Neural cell (in vitro differentiated cells): ENCODE data around the gene SDF4. TPM values are rescaled to one million over a fixed set of nuclear protein-coding genes. Genes with fewer than 3 reads are reported as not detected.

Source experiments
- H2AFZ ChIP-seq: fragments of 200-600, 300-800 bp; sonication (generic), shearing (Covaris generic); 2 replicates; pipeline ENCODE4 v1.6.0; 2014; ENCODE audit warnings: low read depth, mild to moderate bottlenecking, antibody characterized with exemption, low read length, moderate library complexity
- H3F3A ChIP-seq: fragments of 200-600 bp; shearing (Covaris generic); 2 replicates; pipeline ENCODE4 v1.6.1; 2016; ENCODE audit warnings: mild to moderate bottlenecking, moderate library complexity, mixed read lengths, antibody characterized with exemption, low read length; ENCODE audit not compliant: insufficient read depth, poor library complexity, severe bottlenecking
- H3K27ac ChIP-seq: fragments of 200-600, 300-800 bp; sonication (generic), shearing (Covaris generic); 2 replicates; pipeline ENCODE4 v1.5.1; 2014; ENCODE audit warnings: mild to moderate bottlenecking, low read length, moderate library complexity
- H3K27me3 ChIP-seq: fragments of 300-800, 200-600 bp; sonication (generic), shearing (Covaris generic); 2 replicates; pipeline ENCODE4 v1.6.0; 2014; ENCODE audit warnings: mild to moderate bottlenecking, low read depth, low read length, moderate library complexity; ENCODE audit not compliant: insufficient read depth
- H3K36me3 ChIP-seq: fragments of 300-800, 200-600 bp; sonication (generic), shearing (Covaris generic); 2 replicates; pipeline ENCODE4 v1.5.1; 2014; ENCODE audit warnings: mild to moderate bottlenecking, antibody characterized with exemption, low read length, moderate library complexity; ENCODE audit not compliant: insufficient read depth
- H3K4me2 ChIP-seq: fragments of 300-800, 200-600 bp; sonication (generic), shearing (Covaris generic); 2 replicates; pipeline ENCODE4 v1.6.0; 2014; ENCODE audit warnings: mild to moderate bottlenecking, low read length
- H3K4me3 ChIP-seq: fragments of 300-800, 200-600 bp; sonication (generic), shearing (Covaris generic); 2 replicates; pipeline ENCODE4 v1.5.1; 2014; ENCODE audit warnings: mild to moderate bottlenecking, low read length, moderate library complexity
- H3K79me2 ChIP-seq: fragments of 200-600 bp; shearing (Covaris generic); replicated peaks from 2 replicates; pipeline ENCODE4 v1.6.0; 2014; ENCODE audit warnings: mild to moderate bottlenecking, low read length, moderate library complexity; ENCODE audit not compliant: insufficient read depth
- H3K9ac ChIP-seq: fragments of 300-800, 200-600 bp; sonication (generic), shearing (Covaris generic); 2 replicates; pipeline ENCODE4 v1.6.1; 2016; ENCODE audit warnings: mild to moderate bottlenecking, low read length, mixed read lengths
- H3K9me2 ChIP-seq: fragments of 200-600 bp; shearing (Covaris generic); 2 replicates; pipeline ENCODE4 v1.6.1; 2016; ENCODE audit warnings: mild to moderate bottlenecking, low read length, mixed read lengths; ENCODE audit not compliant: insufficient read depth
- H3K9me3 ChIP-seq: fragments of 200-600, 300-800 bp; sonication (generic), shearing (Covaris generic); 2 replicates; pipeline ENCODE4 v1.6.1; 2016; ENCODE audit warnings: mild to moderate bottlenecking, mixed run types, low read length, moderate library complexity, mixed read lengths
- H4K20me1 ChIP-seq: fragments of 200-600 bp; shearing (Covaris generic); 2 replicates; pipeline ENCODE4 v1.6.1; 2016; ENCODE audit warnings: mild to moderate bottlenecking, mixed run types; ENCODE audit not compliant: insufficient read depth
- EP300 ChIP-seq: fragments of 450-650 bp; conservative IDR thresholded peaks from 2 replicates; pipeline ENCODE4 v1.6.1; 2014; ENCODE audit warnings: antibody characterized with exemption, mild to moderate bottlenecking, moderate library complexity; ENCODE audit not compliant: poor library complexity, severe bottlenecking
- EZH2 ChIP-seq: fragments of 200-600, 300-800 bp; shearing (Covaris generic), sonication (generic); IDR thresholded peaks from 2 replicates; pipeline ENCODE4 v1.6.1; 2014; ENCODE audit warnings: antibody characterized with exemption, low read length, borderline replicate concordance, mild to moderate bottlenecking; ENCODE audit not compliant: insufficient read depth, poor library complexity, severe bottlenecking
- MXI1 ChIP-seq: fragments of 450-650 bp; conservative IDR thresholded peaks from 2 replicates; pipeline ENCODE4 v1.6.1; 2014; ENCODE audit warnings: antibody characterized with exemption, mild to moderate bottlenecking; ENCODE audit not compliant: poor library complexity, severe bottlenecking
- POLR2AphosphoS5 ChIP-seq: IDR thresholded peaks from 2 replicates; pipeline ENCODE4 v1.6.1; 2012
- RAD21 ChIP-seq: fragments of 450-650 bp; conservative IDR thresholded peaks from 2 replicates; pipeline ENCODE4 v1.6.1; 2014; ENCODE audit warnings: antibody characterized with exemption, mild to moderate bottlenecking, moderate library complexity
- SMC3 ChIP-seq: fragments of 450-650 bp; conservative IDR thresholded peaks from 2 replicates; pipeline ENCODE4 v1.6.1; 2014; ENCODE audit warnings: antibody characterized with exemption, mild to moderate bottlenecking, moderate library complexity; ENCODE audit not compliant: poor library complexity
- TAF1 ChIP-seq: IDR thresholded peaks from 2 replicates; pipeline ENCODE4 v1.6.1; 2012; ENCODE audit warnings: low read depth
- polyA plus RNA-seq: library from polyadenylated mRNA; depleted of rRNA; stranded (reverse); fragments of >200 nt; gene quantifications from 2 replicates; pipeline ENCODE4 v1.2.3, GENCODE V29; 2014
- TF ChIP-seq, protein P1 (sequence below): fragments of 450-650 bp; IDR thresholded peaks from 2 replicates; pipeline ENCODE4 v1.5.1; 2014; ENCODE audit warnings: antibody characterized with exemption, mild to moderate bottlenecking, moderate library complexity; ENCODE audit not compliant: poor library complexity, severe bottlenecking
- TF ChIP-seq, protein P2 (sequence below): IDR thresholded peaks from 2 replicates; pipeline ENCODE4 v1.6.1; 2012; ENCODE audit warnings: borderline replicate concordance

SDF4 gene
- polyA plus RNA-seq, 1 donor from 2014 or later: 91.2 TPM

DNA sequence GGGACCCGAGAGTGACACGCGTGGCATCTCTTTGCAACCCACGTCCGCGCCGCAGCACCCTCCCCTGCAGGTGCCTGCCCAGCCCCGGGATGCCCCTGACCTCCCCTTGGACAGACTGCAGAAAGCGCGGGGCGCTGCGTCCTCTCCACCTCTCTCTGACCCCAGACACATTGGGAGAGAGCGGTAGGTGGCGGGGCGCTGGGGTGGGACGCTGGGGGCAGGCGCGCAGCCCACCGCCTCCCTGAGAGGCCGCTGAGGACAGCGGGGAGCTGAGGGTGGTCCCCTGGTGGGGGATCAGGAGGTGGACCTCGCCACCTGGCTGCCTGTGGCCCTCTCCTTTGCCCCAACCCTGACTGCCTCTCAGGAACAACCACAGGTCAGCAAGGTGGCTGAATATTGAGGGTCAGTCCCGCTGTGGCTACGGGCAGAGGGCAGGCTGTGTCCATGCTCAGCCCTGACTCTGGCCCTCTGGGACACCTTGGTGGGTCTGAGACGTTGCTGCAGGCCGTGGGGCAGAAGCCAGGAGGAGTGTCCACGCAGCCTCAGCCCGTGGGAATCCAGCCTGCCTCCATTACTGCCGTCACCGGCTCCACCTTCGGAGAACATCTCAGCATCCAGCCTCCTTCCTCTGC, 42.6 kb upstream of the SDF4 start:
- no peak for TF ChIP-seq MXI1
- TF ChIP-seq EP300: no peak
- no peak for TF ChIP-seq SMC3
- no peak for TF ChIP-seq RAD21
- TF ChIP-seq, protein P1, sequence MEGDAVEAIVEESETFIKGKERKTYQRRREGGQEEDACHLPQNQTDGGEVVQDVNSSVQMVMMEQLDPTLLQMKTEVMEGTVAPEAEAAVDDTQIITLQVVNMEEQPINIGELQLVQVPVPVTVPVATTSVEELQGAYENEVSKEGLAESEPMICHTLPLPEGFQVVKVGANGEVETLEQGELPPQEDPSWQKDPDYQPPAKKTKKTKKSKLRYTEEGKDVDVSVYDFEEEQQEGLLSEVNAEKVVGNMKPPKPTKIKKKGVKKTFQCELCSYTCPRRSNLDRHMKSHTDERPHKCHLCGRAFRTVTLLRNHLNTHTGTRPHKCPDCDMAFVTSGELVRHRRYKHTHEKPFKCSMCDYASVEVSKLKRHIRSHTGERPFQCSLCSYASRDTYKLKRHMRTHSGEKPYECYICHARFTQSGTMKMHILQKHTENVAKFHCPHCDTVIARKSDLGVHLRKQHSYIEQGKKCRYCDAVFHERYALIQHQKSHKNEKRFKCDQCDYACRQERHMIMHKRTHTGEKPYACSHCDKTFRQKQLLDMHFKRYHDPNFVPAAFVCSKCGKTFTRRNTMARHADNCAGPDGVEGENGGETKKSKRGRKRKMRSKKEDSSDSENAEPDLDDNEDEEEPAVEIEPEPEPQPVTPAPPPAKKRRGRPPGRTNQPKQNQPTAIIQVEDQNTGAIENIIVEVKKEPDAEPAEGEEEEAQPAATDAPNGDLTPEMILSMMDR: no peak
- TF ChIP-seq EZH2: no peak
- no peak for TF ChIP-seq POLR2AphosphoS5
- TF ChIP-seq, protein P2, sequence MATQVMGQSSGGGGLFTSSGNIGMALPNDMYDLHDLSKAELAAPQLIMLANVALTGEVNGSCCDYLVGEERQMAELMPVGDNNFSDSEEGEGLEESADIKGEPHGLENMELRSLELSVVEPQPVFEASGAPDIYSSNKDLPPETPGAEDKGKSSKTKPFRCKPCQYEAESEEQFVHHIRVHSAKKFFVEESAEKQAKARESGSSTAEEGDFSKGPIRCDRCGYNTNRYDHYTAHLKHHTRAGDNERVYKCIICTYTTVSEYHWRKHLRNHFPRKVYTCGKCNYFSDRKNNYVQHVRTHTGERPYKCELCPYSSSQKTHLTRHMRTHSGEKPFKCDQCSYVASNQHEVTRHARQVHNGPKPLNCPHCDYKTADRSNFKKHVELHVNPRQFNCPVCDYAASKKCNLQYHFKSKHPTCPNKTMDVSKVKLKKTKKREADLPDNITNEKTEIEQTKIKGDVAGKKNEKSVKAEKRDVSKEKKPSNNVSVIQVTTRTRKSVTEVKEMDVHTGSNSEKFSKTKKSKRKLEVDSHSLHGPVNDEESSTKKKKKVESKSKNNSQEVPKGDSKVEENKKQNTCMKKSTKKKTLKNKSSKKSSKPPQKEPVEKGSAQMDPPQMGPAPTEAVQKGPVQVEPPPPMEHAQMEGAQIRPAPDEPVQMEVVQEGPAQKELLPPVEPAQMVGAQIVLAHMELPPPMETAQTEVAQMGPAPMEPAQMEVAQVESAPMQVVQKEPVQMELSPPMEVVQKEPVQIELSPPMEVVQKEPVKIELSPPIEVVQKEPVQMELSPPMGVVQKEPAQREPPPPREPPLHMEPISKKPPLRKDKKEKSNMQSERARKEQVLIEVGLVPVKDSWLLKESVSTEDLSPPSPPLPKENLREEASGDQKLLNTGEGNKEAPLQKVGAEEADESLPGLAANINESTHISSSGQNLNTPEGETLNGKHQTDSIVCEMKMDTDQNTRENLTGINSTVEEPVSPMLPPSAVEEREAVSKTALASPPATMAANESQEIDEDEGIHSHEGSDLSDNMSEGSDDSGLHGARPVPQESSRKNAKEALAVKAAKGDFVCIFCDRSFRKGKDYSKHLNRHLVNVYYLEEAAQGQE: no peak
- TF ChIP-seq TAF1: no peak
- H3K4me3 ChIP-seq: peak overlapping the region; percentile 95
- H3F3A ChIP-seq: no peaks in the 10 kb centered on the region
- H3K4me2 ChIP-seq: peak overlapping the region; percentile 43
- peak overlapping the region; percentile 83 for H2AFZ ChIP-seq
- no peaks in the 10 kb centered on the region for H3K9me2 ChIP-seq
- H3K27me3 ChIP-seq: no peaks in the 10 kb centered on the region
- H3K9me3 ChIP-seq: no peaks in the 10 kb centered on the region
- H3K9ac ChIP-seq: peak overlapping the region; percentile 88
- H3K36me3 ChIP-seq: no peaks in the 10 kb centered on the region
- no peaks in the 10 kb centered on the region for H4K20me1 ChIP-seq
- H3K79me2 ChIP-seq: peaks cover 37% of the 10 kb centered on the region
- peak overlapping the region; percentile 64 for H3K27ac ChIP-seq

DNA sequence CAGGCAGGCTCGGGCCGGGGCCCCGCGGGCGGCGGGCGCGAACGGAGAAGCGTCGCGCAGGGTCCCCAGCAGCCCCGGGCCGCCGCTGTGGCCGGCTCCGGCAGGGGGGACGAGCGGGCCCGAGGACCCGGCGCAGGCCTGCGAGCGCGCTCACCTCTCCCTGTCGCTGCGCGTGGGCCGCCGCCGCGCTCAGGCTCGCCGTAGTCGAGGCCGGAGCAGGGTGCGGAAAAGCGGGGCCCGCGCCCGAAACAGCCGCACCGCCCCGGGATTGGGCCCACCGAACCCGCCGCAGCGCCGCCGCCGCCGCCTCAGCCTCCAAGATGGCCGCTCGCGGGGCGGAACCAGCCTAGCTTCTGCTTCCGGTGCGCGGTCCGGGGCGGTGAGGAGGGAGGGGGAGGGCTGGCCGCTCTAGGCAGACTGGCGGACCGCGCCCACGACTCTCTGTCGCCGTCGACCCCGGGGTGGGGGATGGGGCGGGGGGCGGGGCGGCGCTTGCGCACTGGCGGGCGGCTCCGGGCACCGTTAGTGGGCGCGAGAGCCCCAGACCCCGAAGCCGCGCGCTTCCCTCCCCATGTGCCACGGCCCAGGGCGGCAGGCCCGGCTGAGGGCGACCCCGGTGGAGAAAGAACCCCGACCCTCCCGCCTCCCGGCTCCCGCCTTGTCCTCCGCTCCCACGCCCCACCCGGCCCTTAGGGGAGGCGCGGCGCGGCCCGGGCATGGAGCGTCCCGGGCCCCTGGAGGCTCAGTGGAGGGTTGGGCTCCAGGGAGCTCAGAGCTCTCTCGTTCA, 41.9 kb upstream of the SDF4 start, which contains the start of gene UBE2J2:
Gene UBE2J2 (minus strand): TSS at position 343 of the 787 bp plus-strand sequence. CDS start 5,862 bp downstream, outside the sequence.
- H3F3A ChIP-seq: no peaks in the 10 kb centered on the region
- H3K9ac ChIP-seq: peak within 1 kb of the TSS; percentile 88
- H3K27me3 ChIP-seq: no peaks in the 10 kb centered on the region
- H3K9me3 ChIP-seq: no peaks in the 10 kb centered on the region
- peaks cover 37% of the 10 kb centered on the region for H3K79me2 ChIP-seq
- no peaks in the 10 kb centered on the region for H3K9me2 ChIP-seq
- peak within 1 kb of the TSS; percentile 95 for H3K4me3 ChIP-seq
- H3K27ac ChIP-seq: peak within 1 kb of the TSS; percentile 64
- H3K36me3 ChIP-seq: no peaks in the 10 kb centered on the region
- peak within 1 kb of the TSS; percentile 98 for H3K4me2 ChIP-seq
- no peaks in the 10 kb centered on the region for H4K20me1 ChIP-seq
- H2AFZ ChIP-seq: peak within 1 kb of the TSS; percentile 83
- TF ChIP-seq, protein P1: peak; percentile 21
- TF ChIP-seq, protein P2: peak; percentile 31
- TF ChIP-seq POLR2AphosphoS5 (peak; percentile 93), EP300 (no peak), MXI1 (peak; percentile 71), RAD21 (no peak), TAF1 (no peak), SMC3 (no peak)
